Liver (tissue), 3 donors: ENCODE measurements around the gene ZNF584.

ENCODE experiments used
- EGR1 ChIP-seq, 2 donors: IDR thresholded peaks; 2 replicates each; pipeline ENCODE4 v1.6.1; 2016 to 2018; ENCODE audit warnings: antibody characterized with exemption in 2 of 2, low read depth in 2 of 2
- FOXA1 ChIP-seq: IDR thresholded peaks from 2 replicates; pipeline ENCODE4 v1.6.1; 2016; ENCODE audit warnings: antibody characterized with exemption
- HNF4A ChIP-seq, 2 donors: conservative IDR thresholded peaks; 2 replicates each; pipeline ENCODE4 v1.6.1; 2016; ENCODE audit warnings: antibody characterized with exemption in 2 of 2, mild to moderate bottlenecking in 2 of 2
- JUND ChIP-seq, 2 donors: IDR thresholded peaks; 2 replicates each; pipeline ENCODE4 v1.6.1; 2016; ENCODE audit warnings: antibody characterized with exemption in 2 of 2
- RAD21 ChIP-seq, 2 donors: IDR thresholded peaks; 2 replicates each; pipeline ENCODE4 v1.6.1; 2016; ENCODE audit warnings: antibody characterized with exemption in 2 of 2, mild to moderate bottlenecking in 2 of 2
- RXRA ChIP-seq, 2 donors: IDR thresholded peaks; 2 replicates each; pipeline ENCODE4 v1.6.1; 2017 to 2018; ENCODE audit warnings: antibody characterized with exemption in 2 of 2, mild to moderate bottlenecking in 1 of 2
- SP1 ChIP-seq: IDR thresholded peaks from 2 replicates; pipeline ENCODE4 v1.6.1; 2018; ENCODE audit warnings: antibody characterized with exemption, mild to moderate bottlenecking
- TAF1 ChIP-seq: conservative IDR thresholded peaks from 2 replicates; pipeline ENCODE4 v1.6.1; 2016; ENCODE audit warnings: antibody characterized with exemption, mild to moderate bottlenecking
- YY1 ChIP-seq: IDR thresholded peaks from 2 replicates; pipeline ENCODE4 v1.6.1; 2016; ENCODE audit warnings: antibody characterized with exemption, mild to moderate bottlenecking
- TF ChIP-seq, protein P1 (sequence below): IDR thresholded peaks from 2 replicates; pipeline ENCODE4 v1.6.1; 2016; ENCODE audit warnings: antibody characterized with exemption
- TF ChIP-seq, protein P2 (sequence below): fragments of 150-350 bp; IDR thresholded peaks from 2 replicates; pipeline ENCODE4 v1.5.1; 2017; ENCODE audit warnings: improper control_type of control experiment, low read depth, low read length; ENCODE audit not compliant: missing input control
- TF ChIP-seq, protein P3 (sequence below): IDR thresholded peaks from 2 replicates; pipeline ENCODE4 v1.6.1; 2016; ENCODE audit warnings: antibody characterized with exemption
- TF ChIP-seq, protein P4 (sequence below): IDR thresholded peaks from 2 replicates; pipeline ENCODE4 v1.6.1; 2016; ENCODE audit warnings: antibody characterized with exemption, mild to moderate bottlenecking
- donor health status: healthy.
- donor health status: healthy.

DNA sequence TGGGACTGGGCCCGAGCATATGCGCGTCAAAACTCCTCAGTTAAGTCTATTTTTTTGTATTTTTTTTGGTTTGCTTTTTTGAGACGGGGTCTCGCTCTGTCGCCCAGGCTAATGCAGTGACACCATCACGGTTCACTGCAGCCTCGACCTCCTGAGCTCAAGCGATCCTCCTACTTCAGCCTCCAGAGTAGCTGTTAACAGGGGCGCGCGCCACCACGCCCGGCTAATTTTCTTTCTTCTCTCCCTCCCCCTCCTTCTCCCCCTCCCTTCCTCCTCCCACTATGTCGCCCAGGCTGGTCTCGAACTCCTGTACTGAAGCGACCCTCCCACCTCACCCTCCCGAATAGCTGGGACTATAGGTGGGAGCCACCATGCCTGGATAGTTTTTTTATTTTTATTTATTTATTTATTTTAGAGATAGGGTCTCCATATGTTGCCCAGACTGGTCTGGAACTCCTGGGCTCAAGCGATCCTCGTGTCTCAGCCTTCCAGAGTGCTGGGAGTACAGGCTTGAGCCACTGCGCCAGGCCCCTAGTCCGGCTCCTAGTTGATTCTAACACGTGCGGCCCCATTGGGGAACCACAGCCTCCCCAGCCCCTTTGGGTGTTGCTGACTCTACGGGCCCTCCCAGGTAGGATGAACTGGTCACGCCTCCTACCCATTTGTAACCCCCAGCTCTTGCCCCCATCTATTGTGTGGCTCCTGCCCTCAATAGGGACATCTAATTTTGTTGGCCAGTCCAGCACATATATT, 26.8 kb upstream of the ZNF584 start:
- TF ChIP-seq EGR1 (IDR thresholded peaks at IDR 0.05; ENCODE audit: low read depth in 2 of 2) (no peak), RXRA (IDR thresholded peaks at IDR 0.05) (no peak), JUND (IDR thresholded peaks at IDR 0.05) (no peak), TAF1 (no peak), HNF4A (conservative IDR thresholded peaks at IDR 0.05) (no peak), FOXA1 (no peak), RAD21 (IDR thresholded peaks at IDR 0.05) (no peak), SP1 (no peak), YY1 (no peak)
- TF ChIP-seq, protein P1, sequence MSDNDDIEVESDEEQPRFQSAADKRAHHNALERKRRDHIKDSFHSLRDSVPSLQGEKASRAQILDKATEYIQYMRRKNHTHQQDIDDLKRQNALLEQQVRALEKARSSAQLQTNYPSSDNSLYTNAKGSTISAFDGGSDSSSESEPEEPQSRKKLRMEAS = no peak
- TF ChIP-seq, protein P2, sequence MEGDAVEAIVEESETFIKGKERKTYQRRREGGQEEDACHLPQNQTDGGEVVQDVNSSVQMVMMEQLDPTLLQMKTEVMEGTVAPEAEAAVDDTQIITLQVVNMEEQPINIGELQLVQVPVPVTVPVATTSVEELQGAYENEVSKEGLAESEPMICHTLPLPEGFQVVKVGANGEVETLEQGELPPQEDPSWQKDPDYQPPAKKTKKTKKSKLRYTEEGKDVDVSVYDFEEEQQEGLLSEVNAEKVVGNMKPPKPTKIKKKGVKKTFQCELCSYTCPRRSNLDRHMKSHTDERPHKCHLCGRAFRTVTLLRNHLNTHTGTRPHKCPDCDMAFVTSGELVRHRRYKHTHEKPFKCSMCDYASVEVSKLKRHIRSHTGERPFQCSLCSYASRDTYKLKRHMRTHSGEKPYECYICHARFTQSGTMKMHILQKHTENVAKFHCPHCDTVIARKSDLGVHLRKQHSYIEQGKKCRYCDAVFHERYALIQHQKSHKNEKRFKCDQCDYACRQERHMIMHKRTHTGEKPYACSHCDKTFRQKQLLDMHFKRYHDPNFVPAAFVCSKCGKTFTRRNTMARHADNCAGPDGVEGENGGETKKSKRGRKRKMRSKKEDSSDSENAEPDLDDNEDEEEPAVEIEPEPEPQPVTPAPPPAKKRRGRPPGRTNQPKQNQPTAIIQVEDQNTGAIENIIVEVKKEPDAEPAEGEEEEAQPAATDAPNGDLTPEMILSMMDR = no peak
- TF ChIP-seq, protein P3, sequence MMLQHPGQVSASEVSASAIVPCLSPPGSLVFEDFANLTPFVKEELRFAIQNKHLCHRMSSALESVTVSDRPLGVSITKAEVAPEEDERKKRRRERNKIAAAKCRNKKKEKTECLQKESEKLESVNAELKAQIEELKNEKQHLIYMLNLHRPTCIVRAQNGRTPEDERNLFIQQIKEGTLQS = no peak
- TF ChIP-seq, protein P4, sequence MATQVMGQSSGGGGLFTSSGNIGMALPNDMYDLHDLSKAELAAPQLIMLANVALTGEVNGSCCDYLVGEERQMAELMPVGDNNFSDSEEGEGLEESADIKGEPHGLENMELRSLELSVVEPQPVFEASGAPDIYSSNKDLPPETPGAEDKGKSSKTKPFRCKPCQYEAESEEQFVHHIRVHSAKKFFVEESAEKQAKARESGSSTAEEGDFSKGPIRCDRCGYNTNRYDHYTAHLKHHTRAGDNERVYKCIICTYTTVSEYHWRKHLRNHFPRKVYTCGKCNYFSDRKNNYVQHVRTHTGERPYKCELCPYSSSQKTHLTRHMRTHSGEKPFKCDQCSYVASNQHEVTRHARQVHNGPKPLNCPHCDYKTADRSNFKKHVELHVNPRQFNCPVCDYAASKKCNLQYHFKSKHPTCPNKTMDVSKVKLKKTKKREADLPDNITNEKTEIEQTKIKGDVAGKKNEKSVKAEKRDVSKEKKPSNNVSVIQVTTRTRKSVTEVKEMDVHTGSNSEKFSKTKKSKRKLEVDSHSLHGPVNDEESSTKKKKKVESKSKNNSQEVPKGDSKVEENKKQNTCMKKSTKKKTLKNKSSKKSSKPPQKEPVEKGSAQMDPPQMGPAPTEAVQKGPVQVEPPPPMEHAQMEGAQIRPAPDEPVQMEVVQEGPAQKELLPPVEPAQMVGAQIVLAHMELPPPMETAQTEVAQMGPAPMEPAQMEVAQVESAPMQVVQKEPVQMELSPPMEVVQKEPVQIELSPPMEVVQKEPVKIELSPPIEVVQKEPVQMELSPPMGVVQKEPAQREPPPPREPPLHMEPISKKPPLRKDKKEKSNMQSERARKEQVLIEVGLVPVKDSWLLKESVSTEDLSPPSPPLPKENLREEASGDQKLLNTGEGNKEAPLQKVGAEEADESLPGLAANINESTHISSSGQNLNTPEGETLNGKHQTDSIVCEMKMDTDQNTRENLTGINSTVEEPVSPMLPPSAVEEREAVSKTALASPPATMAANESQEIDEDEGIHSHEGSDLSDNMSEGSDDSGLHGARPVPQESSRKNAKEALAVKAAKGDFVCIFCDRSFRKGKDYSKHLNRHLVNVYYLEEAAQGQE = no peak
